ENCODE data around the gene HSPB8. TPM values are rescaled to one million over a fixed set of nuclear protein-coding genes. Genes with fewer than 3 reads are reported as not detected.

HSPB8 gene
- total and polyA plus RNA-seq, 7 donors, result 398 to 1,629 (median 940) TPM

DNA sequence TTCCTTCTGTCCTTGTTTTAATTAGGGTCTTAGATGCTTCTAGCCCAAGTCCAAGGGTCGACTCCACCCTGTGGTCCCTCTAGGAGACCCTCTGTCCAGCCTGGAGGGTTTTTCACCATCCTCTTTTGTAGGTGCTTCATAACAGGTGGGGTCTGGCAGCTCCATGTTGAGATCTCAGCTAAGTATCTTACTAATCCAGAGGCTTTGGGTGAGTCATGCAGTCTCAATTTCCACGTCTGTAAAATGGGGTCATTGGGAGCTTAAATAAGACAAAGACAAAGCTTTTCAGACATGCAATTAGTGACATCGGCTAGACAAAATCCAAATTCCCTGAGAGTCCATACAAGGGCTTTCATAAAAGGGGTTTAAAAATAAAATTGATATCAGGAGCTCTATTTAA, 3.2 kb downstream of the HSPB8 start:
- Histone ChIP-seq H3K4me3 (peak overlapping the region; percentile 79), H3K9me3 (no peaks in the 10 kb centered on the region), H3K36me3 (ENCODE audit: insufficient read depth in 1 of 2, low read depth in 1 of 2) (peaks cover 1 to 68% of the 10 kb centered on the region in 2 donors), H3K4me1 (peaks cover 30% of the 10 kb centered on the region), H3K27ac (peak overlapping the region; percentile 96), H3K27me3 (ENCODE audit: insufficient read depth in 3 of 3, low read length in 2 of 3) (no peaks in the 10 kb centered on the region)
- ATAC-seq, result no peak
- TF ChIP-seq, protein P1, sequence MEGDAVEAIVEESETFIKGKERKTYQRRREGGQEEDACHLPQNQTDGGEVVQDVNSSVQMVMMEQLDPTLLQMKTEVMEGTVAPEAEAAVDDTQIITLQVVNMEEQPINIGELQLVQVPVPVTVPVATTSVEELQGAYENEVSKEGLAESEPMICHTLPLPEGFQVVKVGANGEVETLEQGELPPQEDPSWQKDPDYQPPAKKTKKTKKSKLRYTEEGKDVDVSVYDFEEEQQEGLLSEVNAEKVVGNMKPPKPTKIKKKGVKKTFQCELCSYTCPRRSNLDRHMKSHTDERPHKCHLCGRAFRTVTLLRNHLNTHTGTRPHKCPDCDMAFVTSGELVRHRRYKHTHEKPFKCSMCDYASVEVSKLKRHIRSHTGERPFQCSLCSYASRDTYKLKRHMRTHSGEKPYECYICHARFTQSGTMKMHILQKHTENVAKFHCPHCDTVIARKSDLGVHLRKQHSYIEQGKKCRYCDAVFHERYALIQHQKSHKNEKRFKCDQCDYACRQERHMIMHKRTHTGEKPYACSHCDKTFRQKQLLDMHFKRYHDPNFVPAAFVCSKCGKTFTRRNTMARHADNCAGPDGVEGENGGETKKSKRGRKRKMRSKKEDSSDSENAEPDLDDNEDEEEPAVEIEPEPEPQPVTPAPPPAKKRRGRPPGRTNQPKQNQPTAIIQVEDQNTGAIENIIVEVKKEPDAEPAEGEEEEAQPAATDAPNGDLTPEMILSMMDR (IDR thresholded peaks at IDR 0.05), result no peak
- intact Hi-C loops (cut with DNase I), result loop anchor here in 1 of 2 donors (10.0 kb wide), 1 partner anchor 413 kb away; the partner anchor contains the start of gene TMEM233
- WGBS, 3 donors, result 20 to 46% (median 30%) methylated on average over 3 of the region's 3 CpGs
- no peak for DNase-seq

DNA sequence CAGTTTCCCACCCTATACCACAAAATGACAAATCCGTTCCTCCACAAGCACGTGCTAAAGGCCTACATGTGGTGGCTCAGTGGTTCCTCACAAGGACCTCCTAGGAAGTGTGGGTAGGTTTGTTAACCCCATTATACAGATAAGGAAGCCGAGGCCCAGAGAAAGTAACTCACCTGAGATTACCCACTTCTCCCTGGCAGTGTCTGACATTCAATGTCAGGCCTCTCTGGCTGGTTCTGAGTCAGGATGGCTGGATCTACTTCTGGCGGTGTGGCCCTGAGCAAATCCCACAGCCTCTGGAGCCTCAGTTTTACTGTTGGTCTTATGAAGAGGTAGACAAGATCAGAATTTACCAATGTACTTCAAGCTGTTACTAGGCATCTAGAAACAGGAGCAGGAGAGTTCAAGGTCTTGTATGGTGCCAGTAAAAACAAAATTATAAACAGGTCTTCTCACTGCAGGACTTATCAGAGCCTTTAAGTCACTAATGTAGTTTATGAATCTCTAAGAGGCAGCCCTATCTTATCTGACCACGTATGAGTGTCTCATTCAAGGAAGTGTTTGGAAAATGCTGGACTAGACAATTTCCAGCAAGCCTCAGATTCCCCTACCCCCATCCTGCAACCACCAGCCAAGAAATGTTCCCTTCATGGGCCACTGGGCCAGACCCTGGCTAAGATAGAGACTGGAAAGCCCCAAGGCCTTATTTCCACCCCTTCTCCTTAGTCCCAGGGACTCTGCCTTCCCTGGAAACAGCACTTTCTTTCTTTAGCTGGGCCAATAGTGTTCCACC, 4.2 kb downstream of the HSPB8 start:
- Histone ChIP-seq H3K36me3 (ENCODE audit: insufficient read depth in 1 of 2, low read depth in 1 of 2) (peaks cover 6 to 78% of the 10 kb centered on the region in 2 donors), H3K4me3 (peak overlapping the region; percentile 79), H3K9me3 (no peaks in the 10 kb centered on the region), H3K27me3 (ENCODE audit: insufficient read depth in 3 of 3, low read length in 2 of 3) (no peaks in the 10 kb centered on the region), H3K27ac (peak overlapping the region; percentile 96), H3K4me1 (peaks cover 29% of the 10 kb centered on the region)
- intact Hi-C loops (cut with DNase I), result loop anchor here in 1 of 2 donors (10.0 kb wide), 1 partner anchor 412 kb away; the partner anchor contains the start of gene TMEM233
- DNase-seq (no peak), ATAC-seq (peak in 2 of 4 donors; percentile 13 to 26)
- 28 to 52% (median 31%) methylated on average over 5 of the region's 5 CpGs for WGBS, 3 donors
- TF ChIP-seq, protein P1 (IDR thresholded peaks at IDR 0.05), result no peak

DNA sequence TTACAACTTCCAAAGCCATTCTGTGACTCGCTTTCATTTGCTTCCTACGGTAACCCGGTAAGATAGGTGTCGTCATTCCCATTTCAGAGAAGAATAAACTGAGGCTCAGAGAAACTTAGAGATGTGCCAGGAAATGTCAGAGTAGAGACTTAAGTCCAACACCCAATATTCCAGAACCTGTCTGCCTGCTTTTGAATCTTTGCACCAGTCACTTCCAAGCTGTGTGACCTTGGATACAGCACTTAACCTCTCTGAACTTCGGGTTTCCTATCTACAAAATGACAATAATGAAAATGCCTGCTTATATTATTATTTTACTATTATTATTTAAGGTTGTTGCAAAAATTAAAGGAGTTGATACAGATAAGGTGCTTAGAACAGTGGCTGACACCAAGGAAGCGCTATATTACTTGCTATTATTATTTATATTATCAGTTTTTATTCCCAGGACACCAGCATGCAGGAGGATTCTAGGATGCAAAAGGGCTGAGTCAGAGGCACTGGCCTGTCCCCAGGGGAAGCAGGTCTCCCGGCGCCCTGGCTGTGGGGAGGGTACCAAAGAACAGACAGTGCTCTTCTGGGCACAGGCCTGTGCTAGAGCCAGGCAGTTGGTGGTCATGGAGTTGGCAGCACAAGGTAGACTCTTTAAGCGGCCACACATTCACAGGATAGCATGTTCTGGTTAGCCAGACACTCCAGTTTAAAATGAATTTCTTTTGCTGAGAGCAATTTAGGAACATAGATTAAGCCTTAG, 5.4 kb downstream of the HSPB8 start:
- Histone ChIP-seq H3K27ac (peak overlapping the region; percentile 96), H3K27me3 (ENCODE audit: insufficient read depth in 3 of 3, low read length in 2 of 3) (no peaks in the 10 kb centered on the region), H3K36me3 (ENCODE audit: insufficient read depth in 1 of 2, low read depth in 1 of 2) (peaks cover 6 to 90% of the 10 kb centered on the region in 2 donors), H3K4me1 (peaks cover 33% of the 10 kb centered on the region), H3K4me3 (peak overlapping the region; percentile 79), H3K9me3 (no peaks in the 10 kb centered on the region)
- TF ChIP-seq, protein P1 (IDR thresholded peaks at IDR 0.05), result no peak
- DNase-seq (peak; percentile 64 to 89), ATAC-seq (peak; percentile 39 to 75 (median 70))
- 33 to 49% (median 38%) methylated on average over 9 of the region's 9 CpGs for WGBS, 3 donors
- intact Hi-C loops (cut with DNase I), result loop anchor here in 1 of 2 donors (10.0 kb wide), 1 partner anchor 411 kb away; the partner anchor contains the start of gene TMEM233

DNA sequence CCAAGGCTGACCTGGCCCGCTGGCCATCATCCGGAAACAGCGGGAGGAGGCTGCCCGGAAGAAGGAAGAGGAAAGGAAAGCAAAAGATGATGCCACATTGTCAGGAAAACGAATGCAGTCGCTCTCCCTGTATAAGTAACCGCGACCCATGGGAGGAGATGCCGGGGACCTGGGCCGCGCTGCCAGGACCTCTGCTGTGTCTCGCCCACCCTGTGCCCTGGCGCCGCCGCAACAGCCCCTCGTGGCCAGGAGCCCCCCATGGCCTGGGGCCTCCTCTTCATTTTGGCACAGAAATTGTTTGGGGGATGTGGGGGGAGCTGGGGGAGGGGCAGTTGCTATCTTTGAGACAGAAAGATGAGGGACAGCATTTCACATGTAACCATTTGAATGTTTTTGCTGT, 16.5 kb downstream of the HSPB8 start:
- Histone ChIP-seq H3K4me1 (no peaks in the 10 kb centered on the region), H3K27me3 (ENCODE audit: insufficient read depth in 3 of 3, low read length in 2 of 3) (no peaks in the 10 kb centered on the region), H3K9me3 (no peaks in the 10 kb centered on the region), H3K27ac (peak overlapping the region; percentile 67), H3K4me3 (no peak overlapping the region), H3K36me3 (ENCODE audit: insufficient read depth in 1 of 2, low read depth in 1 of 2) (peaks cover 11 to 60% of the 10 kb centered on the region in 2 donors)
- 91 to 95% (median 94%) methylated on average over 16 of the region's 16 CpGs for WGBS, 3 donors
- TF ChIP-seq, protein P1 (IDR thresholded peaks at IDR 0.05), result no peak
- DNase-seq, result peak in 1 of 2 donors; percentile 45
- intact Hi-C loops (cut with DNase I), result loop anchor here in 1 of 2 donors (5.0 kb wide), 1 partner anchor 78 kb away; no protein-coding TSS in a partner anchor
- ATAC-seq, result no peak
